ENCODE measurements around the gene LAMC3. TPM values are rescaled to one million over a fixed set of nuclear protein-coding genes. Genes with fewer than 3 reads are reported as not detected.
"Not testable (repeated sequence)": the region's sequence is repeated elsewhere in the genome, so short reads cannot be mapped to it uniquely, and the experiment has no call there.

Gene LAMC3
- total RNA-seq, 8 experiments from 2014 or later = 0.05 to 96.7 (median 0.35) TPM; not detected in 1

GRCh38 chr9:131097126-131097947, 88.4 kb downstream of the LAMC3 start:
- in situ Hi-C loops (cut with MboI; ENCODE audit: low pct_unique_long_range_greater_than_20kb in 2 of 9, low sequenced_read_pairs in 9 of 9, unreplicated experiment in 9 of 9) = loop anchor here in 1 of 9 experiments (25.0 kb wide), 1 partner anchor 110 kb away; no protein-coding TSS in a partner anchor
- H3K4me3 ChIP-seq = peak overlapping the region; percentile 32 to 69 (median 58)
- peak overlapping the region in 1 of 2 donors; percentile 59 for H3K27ac ChIP-seq
- 14 to 100% (median 26%) methylated on average over 1 to 11 of the region's 19 CpGs; no CpG with 5 or more reads in 6 of the 10 experiments for WGBS, 10 experiments
- peaks cover 0 to 18% of the 10 kb centered on the region in 2 donors for H3K4me1 ChIP-seq (replicated peaks in 1 of 2)
- peak in 3 of 8 experiments; percentile 3 to 25 (median 12) for ATAC-seq (replicated peaks in 6 of 8)

DNA sequence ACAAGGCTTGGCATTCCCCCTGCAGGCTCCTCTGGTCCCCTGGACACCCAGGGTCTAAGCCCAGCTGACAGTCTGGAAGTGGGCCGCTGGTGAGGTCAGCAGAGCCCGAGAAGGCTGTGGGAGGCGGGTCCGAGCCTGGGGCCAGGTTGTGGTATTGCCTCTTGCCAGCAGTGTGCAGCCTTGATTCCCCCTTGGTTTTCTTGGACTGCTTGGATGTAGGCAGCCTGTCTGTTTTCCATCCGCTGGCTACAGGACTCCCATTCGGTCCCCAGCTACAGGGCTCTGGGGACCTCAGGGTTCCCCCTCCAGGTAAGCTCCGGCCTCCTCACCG, 88.9 kb downstream of the LAMC3 start:
- 57 to 100% (median 73%) methylated on average over 1 to 6 of the region's 8 CpGs; no CpG with 5 or more reads in 5 of the 10 experiments for WGBS, 10 experiments
- H3K4me3 ChIP-seq = peak overlapping the region in 1 of 5 donors; percentile 63
- peaks cover 0 to 18% of the 10 kb centered on the region in 2 donors for H3K4me1 ChIP-seq (replicated peaks in 1 of 2)
- no peak for ATAC-seq (replicated peaks in 6 of 8)
- in situ Hi-C loops (cut with MboI; ENCODE audit: low pct_unique_long_range_greater_than_20kb in 2 of 9, low sequenced_read_pairs in 9 of 9, unreplicated experiment in 9 of 9) = loop anchor here in 1 of 9 experiments (25.0 kb wide), 1 partner anchor 111 kb away; no protein-coding TSS in a partner anchor
- peak overlapping the region in 1 of 2 donors; percentile 59 for H3K27ac ChIP-seq

- H3K27ac ChIP-seq = peak overlapping the region in 1 of 2 donors; percentile 59
- in situ Hi-C loops (cut with MboI; ENCODE audit: low pct_unique_long_range_greater_than_20kb in 2 of 9, low sequenced_read_pairs in 9 of 9, unreplicated experiment in 9 of 9) = loop anchor here in 1 of 9 experiments (25.0 kb wide), 1 partner anchor 111 kb away; no protein-coding TSS in a partner anchor
- H3K4me3 ChIP-seq = no peak overlapping the region
- no peak for ATAC-seq (replicated peaks in 6 of 8)
- H3K4me1 ChIP-seq (replicated peaks in 1 of 2) = peaks cover 0 to 18% of the 10 kb centered on the region in 2 donors
- 20 to 100% (median 80%) methylated on average over 1 to 2 of the region's 13 CpGs; no CpG with 5 or more reads in 5 of the 10 experiments for WGBS, 10 experiments
Measured at GRCh38 chr9:131098391-131099101, 89.6 kb downstream of the LAMC3 start.

- 20 to 100% (median 81%) methylated on average over 1 to 5 of the region's 8 CpGs; no CpG with 5 or more reads in 4 of the 10 experiments for WGBS, 10 experiments
- no peak overlapping the region for H3K4me3 ChIP-seq
- peak overlapping the region in 1 of 2 donors; percentile 31 for H3K27ac ChIP-seq
- no peak for ATAC-seq (replicated peaks in 6 of 8)
- in situ Hi-C loops (cut with MboI; ENCODE audit: low pct_unique_long_range_greater_than_20kb in 2 of 9, low sequenced_read_pairs in 9 of 9, unreplicated experiment in 9 of 9) = loop anchor here in 1 of 9 experiments (25.0 kb wide), 1 partner anchor 112 kb away; no protein-coding TSS in a partner anchor
- H3K4me1 ChIP-seq (replicated peaks in 1 of 2) = peaks cover 0 to 18% of the 10 kb centered on the region in 2 donors
Measured at GRCh38 chr9:131099102-131099606, 90.2 kb downstream of the LAMC3 start.

- peaks cover 0 to 18% of the 10 kb centered on the region in 2 donors for H3K4me1 ChIP-seq (replicated peaks in 1 of 2)
- 80 to 100% (median 87%) methylated on average over 1 to 3 of the region's 8 CpGs; no CpG with 5 or more reads in 7 of the 10 experiments for WGBS, 10 experiments
- H3K4me3 ChIP-seq; ATAC-seq (replicated peaks in 6 of 8); H3K27ac ChIP-seq: not testable (repeated sequence)
- in situ Hi-C loops (cut with MboI; ENCODE audit: low pct_unique_long_range_greater_than_20kb in 2 of 9, low sequenced_read_pairs in 9 of 9, unreplicated experiment in 9 of 9) = loop anchor here in 1 of 9 experiments (25.0 kb wide), 1 partner anchor 113 kb away; no protein-coding TSS in a partner anchor
Measured at GRCh38 chr9:131099845-131100244, 90.9 kb downstream of the LAMC3 start.

GRCh38 chr9:131100445-131100844, 91.5 kb downstream of the LAMC3 start:
- no peak for ATAC-seq (replicated peaks in 6 of 8)
- Histone ChIP-seq H3K27ac (peak overlapping the region in 1 of 2 donors; percentile 13), H3K4me3 (no peak overlapping the region), H3K4me1 (replicated peaks in 1 of 2) (peaks cover 0 to 18% of the 10 kb centered on the region in 2 donors)
- in situ Hi-C loops (cut with MboI; ENCODE audit: low pct_unique_long_range_greater_than_20kb in 2 of 9, low sequenced_read_pairs in 9 of 9, unreplicated experiment in 9 of 9) = no loop called here
- WGBS, 10 experiments = 57 to 83% (median 78%) methylated on average over 1 to 6 of the region's 9 CpGs; no CpG with 5 or more reads in 4 of the 10 experiments

GRCh38 chr9:131101207-131101964, 92.4 kb downstream of the LAMC3 start:
- ATAC-seq (replicated peaks in 6 of 8) = no peak
- Histone ChIP-seq H3K4me3 (no peak overlapping the region), H3K4me1 (replicated peaks in 1 of 2) (peaks cover 0 to 18% of the 10 kb centered on the region in 2 donors), H3K27ac (peak overlapping the region; percentile 35 to 55)
- in situ Hi-C loops (cut with MboI; ENCODE audit: low pct_unique_long_range_greater_than_20kb in 2 of 9, low sequenced_read_pairs in 9 of 9, unreplicated experiment in 9 of 9) = no loop called here
- WGBS, 10 experiments = 50 to 100% (median 87%) methylated on average over 1 to 6 of the region's 11 CpGs; no CpG with 5 or more reads in 2 of the 10 experiments

- in situ Hi-C loops (cut with MboI; ENCODE audit: low pct_unique_long_range_greater_than_20kb in 2 of 9, low sequenced_read_pairs in 9 of 9, unreplicated experiment in 9 of 9) = no loop called here
- peaks cover 0 to 8% of the 10 kb centered on the region in 2 donors for H3K4me1 ChIP-seq (replicated peaks in 1 of 2)
- 54 to 100% (median 100%) methylated on average over 1 to 3 of the region's 9 CpGs; no CpG with 5 or more reads in 5 of the 10 experiments for WGBS, 10 experiments
- peak overlapping the region; percentile 35 to 40 for H3K27ac ChIP-seq
- ATAC-seq (replicated peaks in 6 of 8) = no peak
- no peak overlapping the region for H3K4me3 ChIP-seq
Measured at GRCh38 chr9:131103024-131103423, 94.0 kb downstream of the LAMC3 start.

DNA sequence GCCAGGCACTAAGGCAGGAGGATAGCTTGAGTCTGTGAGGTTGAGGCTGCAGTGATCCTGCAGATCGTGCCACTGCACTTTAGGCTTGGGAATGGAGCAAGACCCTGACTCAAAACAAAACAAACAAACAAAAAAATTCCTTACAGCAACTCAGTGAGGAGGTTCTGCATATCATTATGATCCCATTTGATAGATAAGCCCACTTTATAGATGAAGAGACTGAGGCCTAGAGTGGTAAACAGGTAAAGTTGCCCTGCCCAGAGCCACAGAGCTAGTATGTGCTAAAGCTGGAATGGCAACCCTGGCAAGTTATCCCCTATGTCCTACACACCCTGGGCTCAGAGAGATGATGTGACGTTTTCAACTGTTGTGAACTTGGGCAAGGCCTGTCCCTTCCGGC, 94.6 kb downstream of the LAMC3 start:
- H3K27ac ChIP-seq = peak overlapping the region in 1 of 2 donors; percentile 35
- in situ Hi-C loops (cut with MboI; ENCODE audit: low pct_unique_long_range_greater_than_20kb in 2 of 9, low sequenced_read_pairs in 9 of 9, unreplicated experiment in 9 of 9) = no loop called here
- ATAC-seq (replicated peaks in 6 of 8) = no peak
- H3K4me1 ChIP-seq (replicated peaks in 1 of 2) = peaks cover 0 to 3% of the 10 kb centered on the region in 2 donors
- no peak overlapping the region for H3K4me3 ChIP-seq
- 63 to 100% (median 95%) methylated on average over 1 to 3 of the region's 3 CpGs; no CpG with 5 or more reads in 4 of the 10 experiments for WGBS, 10 experiments

DNA sequence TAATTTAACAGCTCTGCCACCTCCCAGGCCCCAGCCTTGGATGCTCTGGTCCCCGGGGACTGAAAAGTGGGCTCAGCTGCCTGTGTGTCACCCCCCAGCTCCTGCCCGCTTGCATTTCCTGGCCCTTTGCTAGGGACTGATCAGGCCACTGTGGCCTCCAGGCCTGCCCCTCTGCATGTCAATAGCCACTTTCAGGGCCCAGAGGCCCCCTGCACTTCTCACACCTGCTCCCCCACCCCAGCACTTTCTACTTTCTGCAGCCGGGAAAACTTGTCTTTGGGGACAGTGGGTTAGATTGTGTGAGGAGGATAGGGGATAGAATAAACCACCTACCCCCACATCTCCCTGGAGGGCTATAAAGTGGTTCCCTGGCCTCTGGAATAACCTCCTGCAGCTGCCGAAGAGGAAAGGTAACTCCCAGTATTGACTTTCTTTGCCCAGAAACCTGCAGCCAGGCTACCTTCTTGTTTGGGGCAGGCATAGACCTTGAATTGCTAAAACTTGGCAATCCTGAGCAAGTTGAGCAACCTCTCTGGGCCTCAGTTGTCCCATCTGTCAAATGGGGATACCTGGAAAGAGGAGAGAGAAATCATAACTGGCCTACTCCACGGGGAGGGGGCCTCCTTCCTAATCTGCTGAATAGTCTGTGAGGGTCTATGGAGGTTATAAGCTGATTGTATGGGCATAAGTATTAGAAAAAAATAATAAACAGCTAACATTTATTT, 95.2 kb downstream of the LAMC3 start:
- Histone ChIP-seq H3K27ac (peak overlapping the region in 1 of 2 donors; percentile 44), H3K4me3 (no peak overlapping the region), H3K4me1 (replicated peaks in 1 of 2) (no peaks in the 10 kb centered on the region)
- ATAC-seq (replicated peaks in 6 of 8) = peak in 1 of 8 experiments; percentile 12
- WGBS, 10 experiments = 17 to 90% (median 38%) methylated on average over 1 to 2 of the region's 5 CpGs; no CpG with 5 or more reads in 6 of the 10 experiments
- in situ Hi-C loops (cut with MboI; ENCODE audit: low pct_unique_long_range_greater_than_20kb in 2 of 9, low sequenced_read_pairs in 9 of 9, unreplicated experiment in 9 of 9) = no loop called here

- H3K4me1 ChIP-seq (replicated peaks in 1 of 2) = peaks cover 0 to under 1% of the 10 kb centered on the region in 2 donors
Measured at GRCh38 chr9:131105952-131106351, 97.0 kb downstream of the LAMC3 start.

More at GRCh38 chr9:131105952-131106351, 97.0 kb downstream of the LAMC3 start:
- in situ Hi-C loops (cut with MboI; ENCODE audit: low pct_unique_long_range_greater_than_20kb in 2 of 9, low sequenced_read_pairs in 9 of 9, unreplicated experiment in 9 of 9) = no loop called here
- H3K27ac ChIP-seq = peak overlapping the region; percentile 32 to 59
- ATAC-seq (replicated peaks in 6 of 8) = no peak
- WGBS, 10 experiments = 80 to 100% (median 97%) methylated on average over 1 to 4 of the region's 8 CpGs; no CpG with 5 or more reads in 4 of the 10 experiments
- no peak overlapping the region for H3K4me3 ChIP-seq

All from motor neuron (in vitro differentiated cells).